ENCODE measurements around the gene PTPRC.

Gene PTPRC

GRCh38 chr1:198674009-198674408 lies 35.2 kb downstream of the PTPRC start:
- DNase-seq (ENCODE audit: low read depth) = no peak

DNA sequence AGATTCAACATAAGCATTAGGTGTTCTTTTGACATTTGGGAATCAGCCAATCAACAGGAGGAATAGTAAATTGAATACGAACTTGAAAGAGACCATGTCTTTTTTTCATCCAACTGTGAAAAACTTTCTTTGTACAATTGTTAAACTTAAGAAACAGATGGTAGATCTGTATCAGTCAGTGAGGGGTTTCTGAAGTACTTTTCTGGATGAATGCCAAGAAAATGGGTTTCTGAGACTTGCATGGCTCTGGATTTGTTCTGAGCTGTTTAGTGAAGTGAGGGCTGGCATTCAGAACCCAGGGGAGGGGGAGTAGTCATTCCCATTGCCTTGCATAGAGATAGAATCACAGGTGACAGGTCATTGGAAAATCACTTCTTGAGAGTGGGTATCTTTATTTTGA lies 37.4 kb downstream of the PTPRC start:
- no peak for DNase-seq (ENCODE audit: low read depth)

DNA sequence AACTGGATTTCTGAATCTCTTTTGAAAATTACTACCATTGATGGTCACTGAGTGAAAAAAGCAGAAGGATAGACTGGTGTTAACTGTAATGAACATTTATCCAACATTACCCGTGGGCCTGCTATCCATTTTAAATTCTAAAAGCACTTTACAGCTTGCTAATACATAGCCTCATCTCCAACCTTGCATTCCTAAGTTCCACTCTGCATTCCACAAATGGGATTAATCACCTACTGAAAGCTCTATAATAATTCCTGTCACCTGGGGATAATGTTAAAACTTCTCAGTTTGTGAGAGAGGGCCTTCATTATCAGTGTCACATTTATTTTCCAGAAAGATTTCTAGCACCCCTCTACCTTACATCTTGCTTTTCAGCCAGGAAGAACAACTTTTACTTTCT lies 38.2 kb downstream of the PTPRC start:
- no peak for DNase-seq (ENCODE audit: low read depth)

- DNase-seq (ENCODE audit: low read depth) = no peak
These were observed 39.0 kb downstream of the PTPRC start for GRCh38 chr1:198677871-198678270.

DNA sequence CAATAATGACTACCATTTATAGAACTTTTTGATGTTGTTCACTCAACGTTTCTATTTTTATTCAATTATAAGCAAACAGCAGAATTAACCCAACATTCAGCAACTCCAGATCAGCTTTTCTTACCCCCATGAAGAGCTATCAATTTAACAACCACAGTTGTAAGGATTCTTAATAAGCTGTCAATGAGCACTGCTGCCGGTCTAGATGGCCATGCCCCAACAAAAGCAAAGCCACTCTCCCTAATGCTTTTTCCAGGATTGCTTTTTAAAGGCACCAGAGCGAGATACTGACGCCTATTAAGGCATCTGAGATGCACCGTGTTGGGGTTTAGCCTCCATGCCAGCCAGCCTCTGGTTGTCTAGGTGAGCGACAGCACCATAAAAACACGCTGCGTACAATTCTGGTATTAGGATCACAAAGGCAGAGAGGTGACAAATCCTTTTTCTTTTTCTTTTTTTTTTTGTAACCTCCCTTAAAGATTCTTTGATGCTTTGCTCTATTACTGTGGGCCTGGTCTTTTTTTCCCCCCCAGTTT lies 39.5 kb downstream of the PTPRC start:
- DNase-seq (ENCODE audit: low read depth) = no peak

DNA sequence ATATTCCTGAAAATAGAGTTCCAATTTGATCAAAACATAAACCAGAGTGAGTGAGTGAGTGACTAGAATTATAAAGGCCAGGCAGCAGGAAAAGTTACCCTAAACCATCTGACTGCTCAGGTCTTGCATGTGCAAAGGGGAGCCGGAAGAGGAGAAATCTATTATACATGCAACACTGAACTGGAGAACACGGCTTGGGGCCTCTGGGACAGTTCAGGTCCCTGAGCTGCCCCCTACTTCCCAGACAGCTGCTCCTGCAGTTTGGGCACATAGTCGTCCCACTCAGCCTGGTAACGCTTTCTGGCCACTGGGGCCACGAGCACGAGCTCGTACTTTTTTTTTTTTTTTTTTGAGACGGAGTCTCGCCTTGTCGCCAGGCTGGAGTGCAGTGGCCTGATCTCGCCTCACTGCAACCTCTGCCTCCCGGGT lies 40.1 kb downstream of the PTPRC start:
- DNase-seq (ENCODE audit: low read depth) = no peak

DNA sequence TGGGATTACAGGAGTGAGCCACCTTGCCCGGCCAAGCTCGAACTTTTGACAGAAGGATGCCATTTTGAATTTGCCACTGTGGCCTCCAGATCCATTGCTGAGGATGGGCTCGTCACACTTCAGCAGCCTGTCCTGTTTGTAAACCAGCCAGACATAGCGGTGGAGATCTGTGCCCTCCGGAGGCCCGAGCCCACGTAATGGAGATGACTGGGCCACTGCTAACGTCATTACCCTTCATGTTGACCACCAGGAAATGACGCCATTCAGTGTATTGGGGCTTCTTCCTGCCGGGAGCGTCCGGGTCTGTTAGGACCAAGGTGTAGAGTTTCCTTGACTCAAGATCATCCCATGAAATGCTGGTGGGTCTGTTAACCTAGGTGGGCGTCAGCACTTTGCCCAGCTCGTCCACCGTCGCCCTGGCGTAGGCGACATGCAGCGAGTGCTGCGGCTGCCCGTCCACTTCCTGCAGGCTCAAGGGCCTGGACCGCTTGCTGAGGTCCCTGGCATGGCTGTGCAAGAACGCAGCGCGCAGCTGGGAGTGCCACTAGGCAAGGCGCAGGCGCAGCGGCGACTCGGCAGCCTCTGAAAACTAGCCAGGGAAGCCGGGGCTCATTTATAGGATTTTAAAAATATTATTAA lies 40.8 kb downstream of the PTPRC start:
- no peak for DNase-seq (ENCODE audit: low read depth)

DNA sequence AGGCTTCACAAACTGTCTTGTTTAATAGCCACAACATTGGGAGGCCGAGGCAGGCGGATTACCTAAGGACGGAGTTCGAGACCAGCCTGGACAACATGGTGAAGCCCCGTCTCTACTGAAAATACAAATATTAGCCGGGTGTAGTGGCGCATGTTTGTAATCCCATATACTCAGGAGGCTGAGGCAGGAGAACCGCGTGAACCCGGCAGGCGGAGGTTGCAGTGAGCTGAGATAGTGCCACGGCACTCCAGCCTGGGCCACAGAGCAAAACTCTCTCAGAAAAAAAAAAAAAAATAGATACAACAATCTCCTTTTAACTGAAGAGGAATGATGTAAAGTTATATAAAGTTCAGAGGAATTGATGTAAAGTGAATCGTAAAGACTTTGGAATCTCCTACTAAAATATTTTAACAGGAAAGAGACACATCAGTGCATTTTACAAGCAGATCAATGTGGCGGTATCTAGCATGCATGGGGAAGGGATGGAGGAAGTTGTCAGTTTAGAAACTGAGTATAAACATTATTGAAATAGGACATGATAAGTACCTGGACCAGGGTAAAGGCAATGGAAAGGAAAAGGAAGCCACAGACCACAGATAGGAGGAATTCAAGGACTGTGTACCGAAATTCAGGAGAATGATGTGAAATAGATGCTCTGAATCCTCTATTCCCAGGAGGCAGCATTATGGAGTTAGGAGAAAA lies 41.5 kb downstream of the PTPRC start:
- no peak for DNase-seq (ENCODE audit: low read depth)

DNA sequence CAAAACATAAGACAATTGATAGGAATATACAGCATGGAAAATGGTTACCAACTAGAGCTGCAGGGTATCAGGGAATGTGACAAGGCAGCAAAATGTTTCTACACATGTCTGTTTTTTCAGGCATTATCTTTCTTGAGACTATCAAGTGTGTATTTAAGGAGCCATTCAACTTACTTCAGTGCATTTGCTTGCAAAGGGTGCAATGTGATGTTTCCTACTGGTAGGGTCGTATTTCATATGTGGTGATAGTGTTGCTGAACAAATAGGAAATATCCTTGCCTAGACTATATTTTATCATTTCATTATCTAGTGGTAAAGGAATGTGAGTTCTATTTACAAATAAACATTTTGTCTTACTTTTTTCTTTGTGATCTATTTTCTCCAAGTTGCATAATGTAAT lies 42.4 kb downstream of the PTPRC start:
- no peak for DNase-seq (ENCODE audit: low read depth)

GRCh38 chr1:198681831-198682759 lies 43.3 kb downstream of the PTPRC start:
- DNase-seq (ENCODE audit: low read depth) = peak; percentile 66

GRCh38 chr1:198682850-198683249 lies 44.0 kb downstream of the PTPRC start:
- no peak for DNase-seq (ENCODE audit: low read depth)

DNA sequence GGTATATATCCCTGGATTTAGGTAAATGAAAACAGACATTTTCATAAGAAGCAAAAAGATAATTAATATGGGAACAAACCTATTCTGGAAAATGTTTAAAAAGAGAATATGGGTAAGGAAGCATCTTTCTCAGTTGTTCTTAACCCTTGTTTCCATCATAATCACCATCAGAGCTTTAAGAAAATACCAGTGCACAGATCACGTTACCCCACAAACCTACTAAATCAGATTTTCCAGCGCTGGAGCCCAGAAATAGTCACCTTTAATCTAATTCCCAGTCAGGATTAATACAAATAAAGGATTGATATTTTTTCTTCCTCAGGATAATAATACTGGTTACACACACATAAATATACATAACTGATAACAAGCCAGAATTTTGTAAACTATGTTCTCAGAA lies 44.6 kb downstream of the PTPRC start:
- DNase-seq (ENCODE audit: low read depth) = no peak

DNA sequence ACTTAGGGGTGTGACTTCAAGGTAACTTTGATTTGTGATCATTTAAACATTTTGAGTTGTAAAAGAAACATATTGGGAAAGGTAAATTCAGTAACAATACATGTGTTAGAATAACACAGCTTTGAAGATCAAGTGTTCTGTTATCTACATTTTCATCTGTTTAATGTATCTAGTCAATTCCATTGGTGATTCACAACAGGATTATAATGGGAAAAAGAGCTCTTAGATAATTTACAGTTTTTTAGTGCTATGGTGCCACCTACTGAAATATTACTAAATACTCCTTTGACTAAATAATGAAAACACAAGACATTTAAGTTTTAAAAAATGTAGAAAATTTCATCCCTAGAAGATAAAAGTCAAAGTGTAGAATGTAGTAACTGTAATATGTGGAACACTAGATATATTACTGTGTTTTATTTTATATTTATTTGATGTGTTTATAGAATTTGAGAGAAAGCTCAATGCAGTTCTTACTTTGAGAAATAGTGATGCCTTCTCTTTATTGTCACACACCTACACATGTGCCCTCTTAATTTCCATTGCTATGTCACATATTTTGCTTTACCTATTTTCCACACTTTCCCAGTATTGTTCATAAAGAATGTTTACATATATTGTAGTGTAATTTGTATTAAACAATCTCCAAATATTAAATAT lies 47.4 kb downstream of the PTPRC start:
- DNase-seq (ENCODE audit: low read depth) = no peak

DNA sequence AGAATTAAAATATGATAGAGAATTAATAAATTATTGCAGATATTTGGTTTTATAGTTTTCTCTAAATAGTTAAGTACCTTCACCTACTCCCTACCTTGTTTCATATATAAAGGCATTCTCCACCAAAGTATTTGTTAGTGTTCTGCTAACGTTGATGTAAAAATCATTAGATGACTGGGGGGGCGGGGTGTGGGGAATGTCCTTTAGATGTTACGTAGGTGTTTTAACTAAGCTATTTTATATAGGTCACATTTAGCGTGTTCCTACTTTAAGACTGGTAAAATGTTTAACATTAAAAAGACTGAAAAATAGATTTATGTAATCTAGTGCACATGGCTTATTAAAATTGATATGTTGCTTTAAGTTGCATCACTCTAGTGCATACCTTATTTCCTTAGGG lies 48.6 kb downstream of the PTPRC start:
- DNase-seq (ENCODE audit: low read depth) = no peak

DNA sequence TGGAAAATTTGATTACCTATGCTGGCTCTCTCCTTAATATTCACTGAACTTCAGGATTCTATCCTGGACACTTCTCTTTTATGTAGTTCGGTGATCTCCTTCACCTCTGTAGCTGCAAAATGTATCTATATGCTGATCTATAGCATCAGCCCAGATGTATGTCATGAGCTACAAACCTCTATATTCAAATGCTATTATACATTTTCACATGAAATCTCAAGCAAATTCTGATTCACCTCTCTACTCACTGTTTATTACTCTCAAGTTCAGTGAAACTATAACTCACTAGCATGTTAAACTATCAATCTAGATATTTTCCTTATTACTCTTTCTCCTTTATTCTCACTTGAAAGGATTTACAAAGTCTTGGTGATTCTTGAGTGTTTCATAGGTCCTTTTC lies 52.2 kb downstream of the PTPRC start:
- DNase-seq (ENCODE audit: low read depth) = no peak

DNA sequence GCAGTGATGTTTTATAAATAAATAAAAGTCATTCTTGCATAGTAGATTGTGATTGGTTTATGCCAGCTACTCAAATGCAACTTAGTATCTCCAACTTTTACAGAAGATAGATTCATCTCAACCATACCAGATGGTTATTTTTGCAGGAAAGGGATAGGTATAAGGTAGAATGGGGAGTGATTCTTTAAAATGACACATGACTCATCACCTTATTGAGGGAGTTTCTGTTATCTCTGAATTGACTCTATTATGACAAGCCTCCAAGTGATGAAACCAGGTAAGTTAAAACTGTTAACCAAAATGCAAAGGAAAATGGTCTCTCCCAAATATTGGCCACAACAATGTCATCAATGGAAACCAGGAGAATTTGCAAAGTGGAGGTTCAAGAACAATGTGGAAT lies 54.5 kb downstream of the PTPRC start:
- no peak for DNase-seq (ENCODE audit: low read depth)

- no peak for DNase-seq (ENCODE audit: low read depth)
These were observed 55.7 kb downstream of the PTPRC start for GRCh38 chr1:198694542-198694941.

DNA sequence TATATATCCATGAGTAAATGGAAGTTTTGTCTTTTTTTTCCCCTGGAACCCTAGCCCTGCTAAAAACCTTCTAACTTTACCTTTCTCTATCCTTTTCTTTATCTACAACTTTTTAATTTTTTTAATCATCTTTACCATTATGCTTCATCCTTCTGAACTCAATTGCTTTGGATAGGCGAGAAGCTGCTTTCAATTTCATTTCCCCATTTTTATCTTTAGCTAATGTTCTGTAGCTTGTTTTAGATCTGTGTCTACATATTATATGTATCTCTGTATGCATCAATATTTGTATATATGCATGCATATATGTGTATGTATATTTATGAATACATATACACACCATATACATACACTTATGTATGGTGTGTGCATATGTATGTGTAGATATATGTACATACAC lies 57.4 kb downstream of the PTPRC start:
- no peak for DNase-seq (ENCODE audit: low read depth)

GRCh38 chr1:198699167-198700015 lies 60.6 kb downstream of the PTPRC start:
- DNase-seq (ENCODE audit: low read depth) = peak; percentile 53

DNA sequence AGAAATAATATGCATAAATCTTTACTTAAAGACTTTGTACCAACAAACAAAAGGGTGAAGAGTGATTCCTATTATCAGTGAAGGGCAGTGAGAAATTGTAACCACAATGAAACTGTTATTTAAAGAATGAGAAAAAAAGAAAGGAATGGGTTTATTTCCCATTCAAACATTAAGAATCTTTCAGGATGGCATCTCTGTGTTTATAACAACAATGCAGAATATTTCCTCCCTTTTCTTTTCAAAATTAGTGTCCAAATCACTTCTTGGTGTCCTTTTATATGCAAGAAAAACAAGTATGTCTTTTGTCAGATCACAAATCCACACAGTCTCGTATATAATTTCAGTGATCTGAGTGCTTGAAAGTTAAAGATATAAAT lies 61.2 kb downstream of the PTPRC start:
- no peak for DNase-seq (ENCODE audit: low read depth)

- DNase-seq (ENCODE audit: low read depth) = no peak
These were observed 61.6 kb downstream of the PTPRC start for GRCh38 chr1:198700396-198700795.
